ENCODE results near the gene INHBE.

GRCh38 chr12:57475271-57476161, 20.4 kb downstream of the INHBE start:
- TF ChIP-seq CTCF (IDR thresholded peaks at IDR 0.05): no peak
- TF ChIP-seq POLR2AphosphoS5 (IDR thresholded peaks at IDR 0.05; ENCODE audit: low read depth, low read length): no peak
- TF ChIP-seq REST (IDR thresholded peaks at IDR 0.05; ENCODE audit: insufficient read depth in 1 of 2, low read depth in 2 of 2, low read length in 1 of 2): no peak
- TF ChIP-seq SIN3A (IDR thresholded peaks at IDR 0.05; ENCODE audit: borderline replicate concordance, insufficient read depth, low read depth, low read length): no peak
- no peak for TF ChIP-seq TCF7L2 (IDR thresholded peaks at IDR 0.05; ENCODE audit: low read depth, low read length)

Data from Panc1 (cell line).